A549 treated with DMSO at 1 μM for 4 hours (cell line): Measurements from ENCODE around the gene SETMAR. TPM values are rescaled to one million over a fixed set of nuclear protein-coding genes. Genes with fewer than 3 reads are reported as not detected.

Experiments
- total RNA-seq: library from RNA; stranded (reverse); fragments of 200-300 nt; extraction: Qiagen RNA extraction; gene quantifications from 5 replicates; pipeline ENCODE4 v1.2.3, GENCODE V29; 2022; ENCODE audit warnings: low read depth

The SETMAR gene
- 8.0 to 9.5 TPM (median 8.8 TPM) in 5 replicates for total RNA-seq

DNA sequence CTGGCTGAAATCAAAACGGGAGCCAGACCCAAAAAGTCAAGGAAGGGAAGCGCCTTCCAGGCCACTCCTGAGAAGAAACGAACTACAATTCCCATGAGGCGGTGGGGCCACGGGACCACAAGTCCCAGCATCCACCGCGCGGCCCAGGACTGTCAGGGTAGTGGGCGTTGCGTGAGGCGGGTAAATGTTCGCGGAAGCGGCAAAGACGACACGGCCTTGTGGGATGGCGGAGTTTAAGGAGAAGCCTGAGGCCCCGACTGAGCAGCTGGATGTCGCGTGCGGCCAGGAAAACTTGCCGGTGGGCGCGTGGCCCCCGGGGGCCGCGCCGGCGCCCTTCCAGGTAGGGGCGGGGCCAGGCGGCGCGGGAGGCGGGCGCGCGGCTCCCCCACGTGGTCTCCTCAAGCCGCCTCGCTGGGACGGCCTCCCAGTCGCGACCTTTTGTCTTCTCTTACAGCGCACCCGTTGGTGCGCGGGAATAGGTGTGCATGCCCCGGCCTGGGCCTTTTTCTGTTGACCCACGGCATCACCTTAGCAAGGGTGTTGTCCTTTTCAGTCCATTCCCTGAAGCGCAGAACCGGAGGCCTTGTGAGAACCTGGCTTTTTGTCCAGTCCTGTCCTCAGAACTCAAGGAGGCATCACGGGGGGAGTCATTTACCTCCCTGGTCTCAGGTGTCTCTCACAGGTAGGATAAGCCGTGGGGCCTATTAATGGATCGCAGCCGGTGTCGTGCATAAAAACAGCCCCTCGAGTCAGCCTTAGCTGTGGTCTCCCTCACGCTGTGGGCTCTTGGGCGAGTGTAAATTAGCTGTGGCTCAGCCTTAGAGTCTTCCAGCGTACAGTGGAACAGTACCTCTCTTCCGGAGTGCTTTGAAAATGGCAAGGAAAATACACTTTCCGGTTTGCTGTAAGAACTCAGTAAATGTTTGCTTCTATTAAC lies at the start of gene SETMAR:
SETMAR (plus strand) TSS at position 183 of the 937 bp plus-strand sequence; CDS start at position 185, 2 bp downstream.

Other genes starting within 250 kb of the SETMAR start
- 19.6 to 25.6 TPM (median 21.2 TPM) in 5 replicates for gene SUMF1, start 163.9 kb downstream of the SETMAR start, total RNA-seq
- gene ITPR1, start 190.0 kb downstream of the SETMAR start, total RNA-seq, result 4.7 to 9.2 TPM (median 6.3 TPM) in 5 replicates